GM12892 (cell line): ENCODE results near the gene C12orf57.

Experiments
- POLR2A ChIP-seq: IDR thresholded peaks from 2 replicates; pipeline ENCODE4 v1.6.1; 2011; ENCODE audit warnings: low read depth, low read length, control low read depth
- POLR2AphosphoS5 ChIP-seq: IDR thresholded peaks from 2 replicates; pipeline ENCODE4 v1.6.1; 2011; ENCODE audit warnings: low read depth, low read length, control low read depth
- TAF1 ChIP-seq: IDR thresholded peaks from 2 replicates; pipeline ENCODE4 v1.6.1; 2011; ENCODE audit warnings: low read depth, mild to moderate bottlenecking, control low read depth, low read length, borderline replicate concordance

DNA sequence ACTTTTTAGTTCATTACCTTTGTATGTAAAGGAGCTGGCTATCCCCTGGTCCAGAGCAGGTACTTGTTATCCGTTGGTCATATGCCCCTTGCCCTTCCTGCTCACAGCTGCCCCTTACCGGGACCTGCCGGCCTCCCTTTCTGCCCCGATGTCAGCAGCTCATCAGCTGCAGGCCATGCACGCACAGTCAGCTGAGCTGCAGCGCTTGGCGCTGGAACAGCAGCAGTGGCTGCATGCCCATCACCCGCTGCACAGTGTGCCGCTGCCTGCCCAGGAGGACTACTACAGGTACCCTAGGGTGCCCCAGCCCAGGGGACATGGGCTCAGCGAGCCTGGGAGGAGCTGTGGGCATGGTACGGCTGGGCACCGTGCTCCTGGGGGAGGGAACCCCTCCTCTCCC lies 2.6 kb upstream of the C12orf57 start:
- TF ChIP-seq POLR2AphosphoS5 (no peak), POLR2A (no peak), TAF1 (no peak)
